Muscle of leg (tissue), 11 donors: ENCODE results near the gene VPS39. TPM values are rescaled to one million over a fixed set of nuclear protein-coding genes. Genes with fewer than 3 reads are reported as not detected.

ENCODE experiments used
- DNase-seq: peaks from one replicate; pipeline ENCODE4 v3.0.0; 2013
- H3K27ac ChIP-seq: one replicate; pipeline ENCODE4 v1.5.1; 2013; ENCODE audit warnings: mild to moderate bottlenecking, low read length, control low read depth
- H3K27me3 ChIP-seq: one replicate; pipeline ENCODE4 v1.6.1; 2013; ENCODE audit warnings: low read length; ENCODE audit not compliant: control insufficient read depth, insufficient read depth
- H3K36me3 ChIP-seq: one replicate; pipeline ENCODE4 v1.6.1; 2013; ENCODE audit warnings: low read length; ENCODE audit not compliant: control insufficient read depth, insufficient read depth
- H3K4me1 ChIP-seq: one replicate; pipeline ENCODE4 v1.6.1; 2013; ENCODE audit warnings: low read length; ENCODE audit not compliant: control insufficient read depth, insufficient read depth
- H3K4me3 ChIP-seq: one replicate; pipeline ENCODE4 v1.5.1; 2013; ENCODE audit warnings: low read length, control low read depth
- H3K9me3 ChIP-seq: replicated peaks from 2 replicates; pipeline ENCODE4 v1.6.1; 2013; ENCODE audit warnings: low read depth, low read length; ENCODE audit not compliant: control insufficient read depth
- WGBS: methylation state at CpG from one replicate; pipeline ENCODE4 v1.1.5; 2013; ENCODE audit warnings: missing lambda C conversion rate; ENCODE audit not compliant: insufficient coverage; 5-methylcytosine and 5-hydroxymethylcytosine counted together
- polyA plus RNA-seq, 8 donors: library from polyadenylated mRNA; unstranded; fragments of 120-200 nt; gene quantifications; one replicate each; pipeline versions ENCODE4 v1.2.1 to v1.2.3, GENCODE V29; 2013; ENCODE audit warnings: inconsistent platforms in 1 of 8, low replicate concordance in 1 of 8; ENCODE audit not compliant: insufficient read length in 8 of 8, insufficient read depth in 1 of 8
- total RNA-seq: library from RNA; stranded (reverse); fragments of 120-200 nt; gene quantifications from one replicate; pipeline ENCODE4 v1.2.4, GENCODE V29; 2013

The VPS39 gene
- total and polyA plus RNA-seq, 9 donors = 33.5 to 51.0 (median 41.4) TPM

DNA sequence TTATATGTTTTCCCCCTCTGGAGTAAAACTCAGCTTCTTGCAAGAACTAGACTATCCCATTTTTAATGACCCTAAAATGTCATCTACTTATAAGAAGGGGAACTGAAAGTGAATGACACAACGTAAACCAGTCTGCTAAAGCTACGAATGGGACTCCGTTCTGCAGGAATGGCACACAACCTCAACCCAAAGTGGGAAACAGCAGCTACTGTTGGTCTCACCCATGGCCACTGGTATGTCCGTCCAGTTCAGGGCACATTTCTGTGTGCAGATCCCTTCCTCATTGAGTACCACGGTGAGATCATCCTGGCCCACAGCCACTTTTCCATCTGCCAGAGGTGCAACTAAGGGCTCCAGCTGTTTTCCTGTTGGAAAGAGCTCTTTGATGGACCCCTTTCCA is 23.8 kb downstream of the VPS39 start:
- H3K36me3 ChIP-seq = peaks cover 51% of the 10 kb centered on the region

DNA sequence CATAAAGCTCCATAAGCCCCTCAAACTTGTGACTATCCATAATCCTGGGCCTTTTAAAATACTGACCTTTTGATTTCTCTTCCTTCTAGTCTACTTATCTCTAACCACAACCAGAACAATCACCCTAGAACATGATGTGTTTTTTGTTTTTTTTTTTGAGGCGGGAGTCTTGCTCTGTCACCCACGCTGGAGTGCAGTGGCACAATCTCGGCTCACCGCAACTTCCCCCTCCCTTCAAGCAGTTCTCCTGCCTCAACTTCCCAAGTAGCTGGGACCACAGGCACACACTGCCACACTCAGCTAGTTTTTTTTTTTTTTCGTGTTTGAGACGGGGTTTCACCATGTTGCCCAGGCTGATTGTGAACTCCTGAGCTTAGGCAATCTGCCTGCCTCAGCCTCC is 25.1 kb downstream of the VPS39 start:
- WGBS = 94% methylated on average over 4 of the region's 6 CpGs
- Histone ChIP-seq H3K4me1 (peaks cover 3% of the 10 kb centered on the region), H3K9me3 (no peaks in the 10 kb centered on the region), H3K36me3 (peaks cover 57% of the 10 kb centered on the region), H3K27ac (no peak overlapping the region), H3K27me3 (no peaks in the 10 kb centered on the region), H3K4me3 (no peak overlapping the region)
- DNase-seq = no peak

More for the DNA sequence above, 23.8 kb downstream of the VPS39 start:
- WGBS = 75% methylated on average over 5 of the region's 5 CpGs
- DNase-seq = peak; percentile 49
- peaks cover 3% of the 10 kb centered on the region for H3K4me1 ChIP-seq
- no peaks in the 10 kb centered on the region for H3K9me3 ChIP-seq
- H3K27me3 ChIP-seq = no peaks in the 10 kb centered on the region
- no peak overlapping the region for H3K4me3 ChIP-seq
- no peak overlapping the region for H3K27ac ChIP-seq

DNA sequence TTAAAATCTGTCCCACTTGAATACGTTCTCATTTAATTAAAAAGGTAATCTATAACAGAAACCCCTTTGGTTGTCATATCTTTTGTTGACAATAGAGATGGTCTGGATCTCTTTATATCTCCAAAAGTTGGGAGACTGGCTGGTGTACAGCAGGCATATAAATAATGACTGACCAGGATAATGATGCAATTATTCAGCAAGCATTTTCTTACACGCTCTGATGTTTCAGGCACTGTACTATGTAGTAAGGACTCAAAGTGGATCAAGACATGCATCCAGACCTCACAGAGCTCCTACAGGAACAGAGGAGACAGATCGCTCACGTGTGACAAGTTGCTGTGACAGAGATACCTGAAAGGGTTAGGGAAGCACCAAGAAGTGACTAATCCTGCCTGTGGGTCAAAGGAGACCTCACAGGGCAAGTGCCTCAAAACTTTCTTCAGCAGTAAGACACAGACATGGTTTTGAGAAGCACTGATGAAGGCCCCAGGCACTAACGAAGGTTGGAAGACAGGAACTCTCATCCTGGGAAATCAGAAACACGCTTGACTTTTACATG is 25.7 kb downstream of the VPS39 start:
- Histone ChIP-seq H3K27ac (no peak overlapping the region), H3K36me3 (peaks cover 54% of the 10 kb centered on the region), H3K27me3 (no peaks in the 10 kb centered on the region), H3K4me1 (peaks cover 3% of the 10 kb centered on the region), H3K4me3 (no peak overlapping the region), H3K9me3 (no peaks in the 10 kb centered on the region)
- 92% methylated on average over 5 of the region's 6 CpGs for WGBS
- no peak for DNase-seq

DNA sequence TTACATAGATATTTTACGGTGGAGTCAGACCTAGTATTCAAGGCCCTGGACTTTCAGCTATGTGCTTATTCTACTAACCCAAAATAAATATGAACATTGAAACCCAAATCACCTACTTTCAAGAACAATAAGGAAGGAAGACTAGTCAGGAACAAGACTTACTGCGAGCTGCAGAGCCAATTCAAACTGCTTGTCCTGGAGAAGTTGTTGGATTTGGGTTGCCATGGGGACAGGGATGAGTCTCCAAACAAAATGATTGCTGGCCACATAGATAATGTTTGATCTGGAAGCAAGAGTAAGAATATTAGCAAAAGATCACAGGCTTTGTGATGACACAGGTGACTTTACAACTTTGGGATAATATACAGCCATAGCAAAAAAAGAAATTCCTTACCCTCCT is 30.0 kb downstream of the VPS39 start:
- H3K4me3 ChIP-seq = no peak overlapping the region
- H3K27ac ChIP-seq = no peak overlapping the region
- H3K4me1 ChIP-seq = no peaks in the 10 kb centered on the region
- DNase-seq = no peak
- no peaks in the 10 kb centered on the region for H3K27me3 ChIP-seq
- no peaks in the 10 kb centered on the region for H3K9me3 ChIP-seq
- 60% methylated on average over 1 of the region's 2 CpGs for WGBS
- peaks cover 51% of the 10 kb centered on the region for H3K36me3 ChIP-seq

DNA sequence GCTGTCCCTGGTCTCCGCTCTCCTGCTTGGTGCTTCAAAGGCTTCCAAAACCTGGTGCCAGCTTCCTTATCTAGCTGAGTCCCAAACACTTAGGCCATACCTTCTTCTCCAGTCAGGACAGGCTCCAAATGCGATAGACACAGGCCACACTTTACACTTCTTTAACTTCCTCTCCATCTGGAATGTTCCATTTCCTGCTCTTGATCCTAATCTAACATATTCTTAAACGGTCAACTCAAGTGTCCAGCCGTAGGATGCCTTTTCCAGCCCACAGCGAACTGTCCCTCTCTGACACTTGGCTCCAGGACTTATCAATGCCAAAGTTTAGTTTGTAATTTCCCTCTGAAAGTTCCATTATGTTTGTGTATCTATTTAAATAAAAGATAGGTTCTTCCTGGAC is 32.4 kb downstream of the VPS39 start:
- Histone ChIP-seq H3K9me3 (no peaks in the 10 kb centered on the region), H3K27ac (no peak overlapping the region), H3K4me3 (no peak overlapping the region), H3K27me3 (no peaks in the 10 kb centered on the region), H3K4me1 (no peaks in the 10 kb centered on the region), H3K36me3 (peaks cover 55% of the 10 kb centered on the region)
- no peak for DNase-seq
- 91% methylated on average over 3 of the region's 5 CpGs for WGBS

DNA sequence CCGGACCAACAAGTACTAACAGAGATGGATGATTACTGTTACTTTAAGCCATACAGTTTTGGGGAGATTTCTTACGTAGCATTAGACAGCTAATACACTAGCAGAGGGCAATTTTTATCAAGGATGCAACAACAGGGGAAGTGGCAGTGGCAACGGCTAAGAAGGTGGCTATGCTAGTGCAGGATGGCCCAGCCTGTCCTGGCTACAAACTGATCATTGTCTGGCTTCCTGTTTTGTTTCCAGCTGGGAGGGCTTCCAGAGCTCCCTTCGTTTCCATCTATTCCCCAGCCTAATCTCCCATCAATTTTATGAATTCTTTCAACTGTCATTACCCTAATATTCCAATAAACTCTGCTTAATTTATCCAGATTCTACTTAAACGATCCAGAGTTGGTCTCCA is 35.6 kb downstream of the VPS39 start:
- no peak for DNase-seq
- WGBS = 64% methylated on average over 3 of the region's 5 CpGs

DNA sequence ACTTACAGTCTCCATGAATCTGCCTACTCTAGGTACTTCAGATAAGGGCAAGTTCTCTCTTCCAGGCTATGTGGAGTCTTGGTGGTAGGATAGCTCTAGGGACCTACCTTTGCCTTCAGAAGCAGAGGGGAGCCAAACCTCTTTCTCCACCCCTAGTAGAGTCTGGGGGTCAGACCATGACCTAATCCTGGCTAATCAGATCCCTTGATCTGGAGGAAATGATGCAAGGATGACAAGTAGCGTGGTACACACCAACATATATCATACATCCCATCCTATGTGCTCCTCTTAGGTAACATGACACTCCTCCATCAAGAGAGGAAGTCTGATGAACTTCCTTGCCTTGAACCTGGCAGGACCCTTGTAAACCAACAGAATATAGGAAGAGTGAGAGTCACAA is 36.3 kb downstream of the VPS39 start:
- Histone ChIP-seq H3K9me3 (no peaks in the 10 kb centered on the region), H3K4me3 (no peak overlapping the region), H3K27ac (no peak overlapping the region), H3K4me1 (no peaks in the 10 kb centered on the region), H3K36me3 (peaks cover 64% of the 10 kb centered on the region), H3K27me3 (no peaks in the 10 kb centered on the region)
- no CpG with 5 or more reads among the region's 1 CpG for WGBS
- no peak for DNase-seq

More for the DNA sequence above, 35.6 kb downstream of the VPS39 start:
- Histone ChIP-seq H3K4me3 (no peak overlapping the region), H3K27ac (no peak overlapping the region), H3K4me1 (no peaks in the 10 kb centered on the region), H3K36me3 (peaks cover 57% of the 10 kb centered on the region), H3K27me3 (no peaks in the 10 kb centered on the region), H3K9me3 (no peaks in the 10 kb centered on the region)

DNA sequence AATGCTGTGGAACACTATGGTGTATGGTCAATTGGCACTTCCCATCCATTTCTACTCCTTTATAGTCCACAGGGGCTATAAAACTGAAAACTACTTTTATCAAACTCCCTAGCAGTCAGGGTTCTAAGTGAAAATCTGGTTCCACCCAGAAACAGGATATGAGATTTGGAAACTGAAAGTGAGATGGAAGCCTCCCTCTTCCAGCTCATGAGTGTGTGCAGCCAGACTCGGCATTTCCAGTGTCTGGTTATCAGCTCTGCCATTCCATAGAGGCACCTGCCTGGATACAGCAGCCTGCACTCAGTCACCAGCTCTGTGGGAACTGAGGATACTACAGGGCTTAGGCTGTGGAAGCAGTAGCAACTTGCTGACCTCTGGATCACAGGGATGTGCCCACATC is 37.0 kb downstream of the VPS39 start:
- Histone ChIP-seq H3K27me3 (no peaks in the 10 kb centered on the region), H3K4me1 (no peaks in the 10 kb centered on the region), H3K27ac (no peak overlapping the region), H3K9me3 (no peaks in the 10 kb centered on the region), H3K36me3 (peaks cover 70% of the 10 kb centered on the region), H3K4me3 (no peak overlapping the region)
- no CpG with 5 or more reads among the region's 1 CpG for WGBS
- DNase-seq = no peak

DNA sequence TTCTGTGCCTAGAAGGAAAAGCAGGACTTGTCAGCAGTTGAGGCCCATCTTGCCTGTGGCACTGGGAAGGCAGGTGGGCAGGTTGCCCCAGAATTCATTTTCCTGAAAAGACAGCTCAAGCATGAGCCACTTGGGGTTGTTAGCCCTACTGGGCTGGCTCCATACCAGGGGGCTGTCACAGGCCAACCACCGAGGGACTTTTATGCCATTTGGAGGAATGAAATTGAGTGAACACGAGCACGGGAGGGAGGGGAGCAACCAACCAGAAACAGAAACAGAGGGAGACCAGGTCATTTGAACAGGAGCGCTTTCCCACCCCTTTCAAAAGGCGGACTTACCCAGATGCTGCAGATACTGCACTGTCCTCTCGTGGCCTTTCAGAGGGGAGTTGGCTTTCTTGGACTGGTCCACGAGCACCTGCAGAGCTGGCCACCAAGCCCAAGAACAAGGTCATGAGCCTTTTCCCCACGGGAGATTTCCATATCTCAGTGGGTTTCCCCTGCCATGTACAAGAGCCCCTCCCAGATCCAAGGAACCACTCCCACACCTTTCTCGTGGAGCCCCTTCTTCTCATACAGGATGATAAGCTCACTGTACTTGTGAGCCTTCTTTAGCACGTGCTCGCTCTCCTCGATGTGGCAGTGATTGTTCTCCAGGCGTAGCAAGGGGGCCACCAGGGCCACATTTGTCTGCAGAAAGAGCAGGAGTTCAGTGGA is 41.7 kb downstream of the VPS39 start:
- Histone ChIP-seq H3K9me3 (no peaks in the 10 kb centered on the region), H3K4me1 (no peaks in the 10 kb centered on the region), H3K27ac (no peak overlapping the region), H3K27me3 (no peaks in the 10 kb centered on the region), H3K36me3 (peaks cover 79% of the 10 kb centered on the region), H3K4me3 (no peak overlapping the region)
- WGBS = 90% methylated on average over 13 of the region's 13 CpGs
- no peak for DNase-seq

DNA sequence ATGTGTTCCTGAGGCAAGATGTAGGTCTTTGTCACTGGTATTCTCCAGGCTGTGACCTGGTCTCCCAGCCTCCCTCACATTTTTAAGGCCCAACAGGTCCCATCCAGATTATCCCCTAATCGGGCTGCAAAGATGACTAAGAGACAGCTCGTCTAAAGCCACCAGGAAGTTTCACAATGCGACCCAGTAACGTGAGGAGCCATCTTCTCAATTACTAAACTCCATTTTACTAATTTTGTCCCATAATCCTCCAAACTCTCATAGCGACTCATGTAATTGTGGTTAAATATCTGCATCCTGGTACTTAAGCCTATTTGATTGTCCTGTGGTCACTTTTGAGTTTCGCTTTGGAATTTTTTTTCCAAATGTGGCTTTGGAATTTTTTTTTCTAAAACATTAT is 43.0 kb downstream of the VPS39 start:
- no peaks in the 10 kb centered on the region for H3K27me3 ChIP-seq
- peaks cover 88% of the 10 kb centered on the region for H3K36me3 ChIP-seq
- H3K27ac ChIP-seq = no peak overlapping the region
- no peak for DNase-seq
- no peaks in the 10 kb centered on the region for H3K4me1 ChIP-seq
- no peaks in the 10 kb centered on the region for H3K9me3 ChIP-seq
- no peak overlapping the region for H3K4me3 ChIP-seq
- no CpG with 5 or more reads among the region's 6 CpGs for WGBS
